ENCODE results near the gene PTPN7.
A peak's percentile ranks its signal among the peaks of the same experiment; 100 is the strongest.

The PTPN7 gene

GRCh38 chr1:202187041-202187671 is 26.8 kb upstream of the PTPN7 start:
- Histone ChIP-seq H3K27ac (ENCODE audit: low read depth, low read length, poor library complexity, severe bottlenecking) (no peak overlapping the region), H3K4me3 (ENCODE audit: low read depth, low read length, poor library complexity, severe bottlenecking) (no peak overlapping the region), H3K4me1 (ENCODE audit: insufficient read depth, low read length, severe bottlenecking) (no peaks in the 10 kb centered on the region), H3K9me2 (ENCODE audit: low read depth, low read length) (no peaks in the 10 kb centered on the region), H2AFZ (ENCODE audit: low read length) (no peak overlapping the region), H3F3A (ENCODE audit: insufficient read depth, low read length) (no peaks in the 10 kb centered on the region), H3K27me3 (ENCODE audit: insufficient read depth, low read length) (no peaks in the 10 kb centered on the region), H3K9me3 (ENCODE audit: low read length) (no peaks in the 10 kb centered on the region), H3K9ac (ENCODE audit: low read length) (no peak overlapping the region), H4K20me1 (ENCODE audit: insufficient read depth, low read length) (no peaks in the 10 kb centered on the region), H3K79me2 (ENCODE audit: insufficient read depth, low read length) (no peaks in the 10 kb centered on the region), H3K36me3 (ENCODE audit: insufficient read depth, low read length) (no peaks in the 10 kb centered on the region), H3K4me2 (ENCODE audit: low read length) (no peak overlapping the region)
- TF ChIP-seq EZH2 (IDR thresholded peaks at IDR 0.05; ENCODE audit: borderline replicate concordance, low read length) (no peak), CTCF (IDR thresholded peaks at IDR 0.05; ENCODE audit: low read length) (no peak)

- H3K4me2 ChIP-seq (ENCODE audit: low read length), result no peak overlapping the region
- no peak overlapping the region for H3K9ac ChIP-seq (ENCODE audit: low read length)
- no peaks in the 10 kb centered on the region for H3K36me3 ChIP-seq (ENCODE audit: insufficient read depth, low read length)
- H3F3A ChIP-seq (ENCODE audit: insufficient read depth, low read length), result no peaks in the 10 kb centered on the region
- H3K27ac ChIP-seq (ENCODE audit: low read depth, low read length, poor library complexity, severe bottlenecking), result no peak overlapping the region
- no peaks in the 10 kb centered on the region for H4K20me1 ChIP-seq (ENCODE audit: insufficient read depth, low read length)
- no peaks in the 10 kb centered on the region for H3K9me3 ChIP-seq (ENCODE audit: low read length)
- no peaks in the 10 kb centered on the region for H3K4me1 ChIP-seq (ENCODE audit: insufficient read depth, low read length, severe bottlenecking)
- no peaks in the 10 kb centered on the region for H3K79me2 ChIP-seq (ENCODE audit: insufficient read depth, low read length)
- no peaks in the 10 kb centered on the region for H3K9me2 ChIP-seq (ENCODE audit: low read depth, low read length)
- H3K4me3 ChIP-seq (ENCODE audit: low read depth, low read length, poor library complexity, severe bottlenecking), result no peak overlapping the region
- TF ChIP-seq CTCF (IDR thresholded peaks at IDR 0.05; ENCODE audit: low read length) (no peak), EZH2 (IDR thresholded peaks at IDR 0.05; ENCODE audit: borderline replicate concordance, low read length) (no peak)
- no peaks in the 10 kb centered on the region for H3K27me3 ChIP-seq (ENCODE audit: insufficient read depth, low read length)
- H2AFZ ChIP-seq (ENCODE audit: low read length), result no peak overlapping the region
These were observed 25.9 kb upstream of the PTPN7 start for GRCh38 chr1:202186327-202186726.

- Histone ChIP-seq H3K4me3 (ENCODE audit: low read depth, low read length, poor library complexity, severe bottlenecking) (no peak overlapping the region), H3K4me2 (ENCODE audit: low read length) (no peak overlapping the region), H3K9me3 (ENCODE audit: low read length) (no peaks in the 10 kb centered on the region), H3K36me3 (ENCODE audit: insufficient read depth, low read length) (no peaks in the 10 kb centered on the region), H2AFZ (ENCODE audit: low read length) (no peak overlapping the region), H3F3A (ENCODE audit: insufficient read depth, low read length) (no peaks in the 10 kb centered on the region), H3K27ac (ENCODE audit: low read depth, low read length, poor library complexity, severe bottlenecking) (no peak overlapping the region), H3K79me2 (ENCODE audit: insufficient read depth, low read length) (no peaks in the 10 kb centered on the region), H4K20me1 (ENCODE audit: insufficient read depth, low read length) (no peaks in the 10 kb centered on the region), H3K9ac (ENCODE audit: low read length) (no peak overlapping the region), H3K9me2 (ENCODE audit: low read depth, low read length) (no peaks in the 10 kb centered on the region), H3K4me1 (ENCODE audit: insufficient read depth, low read length, severe bottlenecking) (peaks cover 7% of the 10 kb centered on the region), H3K27me3 (ENCODE audit: insufficient read depth, low read length) (no peaks in the 10 kb centered on the region)
- TF ChIP-seq CTCF (IDR thresholded peaks at IDR 0.05; ENCODE audit: low read length) (peak; percentile 85), EZH2 (IDR thresholded peaks at IDR 0.05; ENCODE audit: borderline replicate concordance, low read length) (no peak)
These were observed 24.5 kb upstream of the PTPN7 start for GRCh38 chr1:202184750-202185460.
